A549 (cell line): ENCODE data around the gene KRT37. TPM values are rescaled to one million over a fixed set of nuclear protein-coding genes. Genes with fewer than 3 reads are reported as not detected.
A peak's percentile ranks its signal among the peaks of the same experiment; 100 is the strongest.

Source experiments
- ATAC-seq, 2 experiments: fragments of 200-7000 bp in 1 of 2; fragments of >200 bp in 1 of 2; cut with Nextera tagmentation in 1 of 2; cut with Tn5 transposase in 1 of 2; 3 replicates each; pipeline versions ENCODE4 v1.8.0 to v1.9.1; 2018 to 2020; ENCODE audit warnings: mild to moderate bottlenecking in 1 of 2, moderate library complexity in 1 of 2
- CTCF ChIA-PET: fragments of 300-600 bp; sonication (Branson Sonifier 250); formaldehyde crosslinking; extraction: SDS; loops from one replicate; lab custom pipeline; 2021; ENCODE audit warnings: antibody characterized with exemption, inconsistent platforms; lab: Yijun Ruan, JAX
- POLR2A ChIA-PET: fragments of 350-600 bp; formaldehyde crosslinking; extraction: SDS; loops from one replicate; lab custom pipeline; 2021; ENCODE audit warnings: antibody characterized with exemption, inconsistent platforms; lab: Yijun Ruan, JAX
- DNase-seq, 2 experiments: peaks; one replicate each; pipeline versions ENCODE4 v3.0.0 to v3.0.0-alpha.2; 2011 to 2016; ENCODE audit warnings: low read depth in 1 of 2, low spot score in 1 of 2
- FAIRE-seq: peaks from 2 replicates; lab custom pipeline; 2011; peaks lifted over from hg19 to GRCh38; lab: Jason Lieb, UNC
- H3K27ac ChIP-seq, 2 experiments: fragments of >200 bp; sonication (Bioruptor Twin); formaldehyde crosslinking; 3 replicates each; pipeline ENCODE4 v1.5.1; 2016 to 2017
- H3K4me1 ChIP-seq: fragments of >200 bp; sonication (Bioruptor Twin); formaldehyde crosslinking; 3 replicates; pipeline ENCODE4 v1.6.1; 2016
- H3K4me2 ChIP-seq: fragments of >200 bp; sonication (Bioruptor Twin); formaldehyde crosslinking; 3 replicates; pipeline ENCODE4 v1.6.1; 2016
- H3K4me3 ChIP-seq: fragments of >200 bp; sonication (Bioruptor Twin); formaldehyde crosslinking; 3 replicates; pipeline ENCODE4 v1.5.1; 2016
- H3K9me3 ChIP-seq: fragments of >200 bp; sonication (Bioruptor Twin); formaldehyde crosslinking; 3 replicates; pipeline ENCODE4 v1.6.1; 2016
- BCL3 ChIP-seq: fragments of >200 bp; sonication (Bioruptor Twin); formaldehyde crosslinking; IDR thresholded peaks from 3 replicates; pipeline ENCODE4 v1.6.1; 2016
- CBX2 ChIP-seq: fragments of 200-600 bp; sonication (generic); IDR thresholded peaks from 2 replicates; pipeline ENCODE4 v1.6.1; 2016; ENCODE audit warnings: low read depth, mild to moderate bottlenecking, borderline replicate concordance
- CEBPB ChIP-seq, 2 experiments: fragments of >200 bp in 1 of 2; sonication (Bioruptor Twin) in 1 of 2; formaldehyde crosslinking in 1 of 2; IDR thresholded peaks; 2 replicates each; pipeline ENCODE4 v1.6.1; 2012 to 2016
- CHD4 ChIP-seq: fragments of 200-600 bp; sonication (generic); IDR thresholded peaks from 2 replicates; pipeline ENCODE4 v1.6.1; 2016; ENCODE audit warnings: antibody characterized with exemption, mild to moderate bottlenecking, borderline replicate concordance
- E2F6 ChIP-seq: IDR thresholded peaks from 2 replicates; pipeline ENCODE4 v1.6.1; 2012; ENCODE audit warnings: low read depth, borderline replicate concordance
- FOSB ChIP-seq: fragments of 250-450 bp; sonication (Bioruptor Pico); IDR thresholded peaks from 2 replicates; pipeline ENCODE4 v1.5.0; 2020; ENCODE audit warnings: mild to moderate bottlenecking, moderate library complexity
- GATA3 ChIP-seq: IDR thresholded peaks from 2 replicates; pipeline ENCODE4 v1.6.1; 2012; ENCODE audit warnings: borderline replicate concordance
- HDAC2 ChIP-seq: fragments of 200-600 bp; sonication (generic); IDR thresholded peaks from 2 replicates; pipeline ENCODE4 v1.6.1; 2016
- HEYL ChIP-seq: fragments of 250-450 bp; sonication (Bioruptor Pico); IDR thresholded peaks from 2 replicates; pipeline ENCODE4 v1.8.0; 2021; ENCODE audit warnings: mild to moderate bottlenecking, moderate library complexity
- HOXB5 ChIP-seq: fragments of 250-450 bp; sonication (Bioruptor Pico); IDR thresholded peaks from 2 replicates; pipeline ENCODE4 v1.5.0; 2020; ENCODE audit warnings: mild to moderate bottlenecking, moderate library complexity
- JUN ChIP-seq, 2 experiments: fragments of >200 bp; sonication (Bioruptor Twin); formaldehyde crosslinking; IDR thresholded peaks; 2 replicates in 1 of 2; 3 replicates in 1 of 2; pipeline ENCODE4 v1.6.1; 2016 to 2017
- KDM1A ChIP-seq: fragments of 200-600 bp; sonication (generic); IDR thresholded peaks from 2 replicates; pipeline ENCODE4 v1.6.1; 2016; ENCODE audit warnings: low read depth, mild to moderate bottlenecking
- MAX ChIP-seq: IDR thresholded peaks from 2 replicates; pipeline ENCODE4 v1.6.1; 2012
- NPAS2 ChIP-seq: fragments of 250-450 bp; sonication (Bioruptor Pico); IDR thresholded peaks from 2 replicates; pipeline ENCODE4 v1.8.0; 2022; ENCODE audit warnings: mild to moderate bottlenecking, moderate library complexity, borderline replicate concordance
- PBX3 ChIP-seq: IDR thresholded peaks from 2 replicates; pipeline ENCODE4 v1.6.1; 2012
- POLR2A ChIP-seq: IDR thresholded peaks from 2 replicates; pipeline ENCODE4 v1.6.1; 2012; ENCODE audit warnings: mild to moderate bottlenecking, low read length
- RARB ChIP-seq: fragments of 250-450 bp; sonication (Bioruptor Pico); IDR thresholded peaks from 2 replicates; pipeline ENCODE4 v1.8.0; 2021; ENCODE audit warnings: mild to moderate bottlenecking, moderate library complexity
- RNF2 ChIP-seq: fragments of 200-600 bp; sonication (generic); IDR thresholded peaks from 2 replicates; pipeline ENCODE4 v1.6.1; 2016; ENCODE audit warnings: low read depth, mild to moderate bottlenecking, antibody characterized with exemption, moderate library complexity, borderline replicate concordance
- SMC3 ChIP-seq: fragments of >200 bp; sonication (Bioruptor Twin); formaldehyde crosslinking; IDR thresholded peaks from 3 replicates; pipeline ENCODE4 v1.6.1; 2018; ENCODE audit warnings: inconsistent platforms
- SREBF2 ChIP-seq: fragments of 450-650 bp; IDR thresholded peaks from 2 replicates; pipeline ENCODE4 v1.6.1; 2014; ENCODE audit warnings: mild to moderate bottlenecking, moderate library complexity
- USF2 ChIP-seq: fragments of 450-650 bp; IDR thresholded peaks from 2 replicates; pipeline ENCODE4 v1.6.1; 2014; ENCODE audit warnings: antibody characterized with exemption
- ZFP36 ChIP-seq: fragments of 450-650 bp; IDR thresholded peaks from 2 replicates; pipeline ENCODE4 v1.6.1; 2014; ENCODE audit warnings: borderline replicate concordance; ENCODE audit not compliant: partially characterized antibody
- WGBS: methylation state at CpG from one replicate; pipeline ENCODE4 v1.1.6; 2017; ENCODE audit errors: missing lambda C conversion rate; 5-methylcytosine and 5-hydroxymethylcytosine counted together
- polyA plus RNA-seq, 4 experiments: library from polyadenylated mRNA; depleted of rRNA in 3 of 4; stranded (reverse); fragments of >200 nt; fragmentation: RNase III in 1 of 4; extraction: RNeasy Plus Mini Kit Qiagen cat#74134 plus additional on column Dnase treatment in 1 of 4; gene quantifications; 2 replicates in 3 of 4; 3 replicates in 1 of 4; pipeline ENCODE4 v1.2.3, GENCODE V29; 2011 to 2017

Gene KRT37
- polyA plus RNA-seq, 2 of the 4 experiments (the other 2 are of a cell fraction): not detected

GRCh38 chr17:41387670-41388069 is 36.7 kb downstream of the KRT37 start:
- H3K4me3 ChIP-seq: no peak overlapping the region
- FAIRE-seq (no peak), DNase-seq (no peak), ATAC-seq (no peak)
- no peak overlapping the region for H3K27ac ChIP-seq
- POLR2A ChIA-PET: no interaction called here
- TF ChIP-seq HDAC2: no peak
- no peak for TF ChIP-seq PBX3
- no peak for TF ChIP-seq JUN (IDR thresholded peaks at IDR 0.05)
- no peak for TF ChIP-seq KDM1A
- TF ChIP-seq HEYL (CRISPR knock-in tag): no peak
- no peak for TF ChIP-seq MAX
- TF ChIP-seq USF2: no peak
- no peak for TF ChIP-seq ZFP36
- TF ChIP-seq BCL3: no peak
- no peak for TF ChIP-seq FOSB (CRISPR knock-in tag)
- no peak for TF ChIP-seq NPAS2 (CRISPR knock-in tag)
- TF ChIP-seq RARB (CRISPR knock-in tag): no peak
- no peak for TF ChIP-seq GATA3
- TF ChIP-seq CBX2: no peak
- no peak for TF ChIP-seq SMC3
- TF ChIP-seq POLR2A: no peak
- no peaks in the 10 kb centered on the region for H3K4me1 ChIP-seq
- CTCF ChIA-PET: interaction anchor here (0.8 kb wide), 1 partner anchor 22 kb away, joined by 3 read pairs; no protein-coding TSS in a partner anchor
- H3K9me3 ChIP-seq: peaks cover 19% of the 10 kb centered on the region
- no peak overlapping the region for H3K4me2 ChIP-seq
- 61% methylated on average over 4 of the region's 4 CpGs for WGBS

- Histone ChIP-seq H3K4me3 (no peak overlapping the region), H3K9me3 (peaks cover 19% of the 10 kb centered on the region), H3K4me2 (no peak overlapping the region), H3K4me1 (no peaks in the 10 kb centered on the region), H3K27ac (no peak overlapping the region)
- FAIRE-seq (peak; percentile 43), ATAC-seq (no peak), DNase-seq (no peak)
- no peak for TF ChIP-seq RNF2
- no peak for TF ChIP-seq CHD4
- TF ChIP-seq E2F6: no peak
- no peak for TF ChIP-seq HEYL (CRISPR knock-in tag)
- no peak for TF ChIP-seq HOXB5 (CRISPR knock-in tag)
- CTCF ChIA-PET: interaction anchor here (1.6 kb wide), 1 partner anchor 163 kb away, joined by 5 read pairs; no protein-coding TSS in a partner anchor
- WGBS: 92% methylated on average over 1 of the region's 1 CpG
- POLR2A ChIA-PET: no interaction called here
These were observed 38.2 kb downstream of the KRT37 start for GRCh38 chr17:41386227-41386626.

GRCh38 chr17:41383690-41384089 is 40.7 kb downstream of the KRT37 start:
- ATAC-seq: no peak
- FAIRE-seq: no peak
- Histone ChIP-seq H3K4me1 (peaks cover 10% of the 10 kb centered on the region), H3K9me3 (peaks cover 19% of the 10 kb centered on the region), H3K4me2 (no peak overlapping the region), H3K27ac (no peak overlapping the region), H3K4me3 (no peak overlapping the region)
- CTCF ChIA-PET: interaction anchor here (0.6 kb wide), 1 partner anchor 32 kb away, joined by 3 read pairs; no protein-coding TSS in a partner anchor
- TF ChIP-seq CEBPB (IDR thresholded peaks at IDR 0.05) (peak; percentile 42 to 71; a peak in 3 of 4 replicates), SREBF2 (no peak)
- POLR2A ChIA-PET: no interaction called here
- 93% methylated on average over 1 of the region's 1 CpG for WGBS
- no peak for DNase-seq
